Fibroblast of the aortic adventitia (primary cell): Measurements from ENCODE around the gene CSRP3. TPM values are rescaled to one million over a fixed set of nuclear protein-coding genes. Genes with fewer than 3 reads are reported as not detected.
"Not testable (repeated sequence)": the region's sequence is repeated elsewhere in the genome, so short reads cannot be mapped to it uniquely, and the experiment has no call there.

ENCODE experiments used
- DNase-seq: peaks from one replicate; pipeline ENCODE4 v3.0.0-alpha.2; 2010; ENCODE audit warnings: low read depth
- H3K4me3 ChIP-seq: 2 replicates; pipeline ENCODE4 v1.5.1; 2011; ENCODE audit warnings: low read depth, mild to moderate bottlenecking, control low read depth, low read length, moderate library complexity
- total RNA-seq: library from RNA; depleted of rRNA; stranded (reverse); fragments of >200 nt; gene quantifications from 2 replicates; pipeline ENCODE4 v1.2.3, GENCODE V29; 2012; ENCODE audit warnings: low replicate concordance
- TF ChIP-seq, protein P1 (sequence below): IDR thresholded peaks from 2 replicates; pipeline ENCODE4 v1.5.1; 2011; ENCODE audit warnings: mild to moderate bottlenecking, low read length, control low read depth, inconsistent platforms; ENCODE audit not compliant: insufficient read depth

CSRP3 gene
- total RNA-seq, 1 donor = 0.27 TPM

DNA sequence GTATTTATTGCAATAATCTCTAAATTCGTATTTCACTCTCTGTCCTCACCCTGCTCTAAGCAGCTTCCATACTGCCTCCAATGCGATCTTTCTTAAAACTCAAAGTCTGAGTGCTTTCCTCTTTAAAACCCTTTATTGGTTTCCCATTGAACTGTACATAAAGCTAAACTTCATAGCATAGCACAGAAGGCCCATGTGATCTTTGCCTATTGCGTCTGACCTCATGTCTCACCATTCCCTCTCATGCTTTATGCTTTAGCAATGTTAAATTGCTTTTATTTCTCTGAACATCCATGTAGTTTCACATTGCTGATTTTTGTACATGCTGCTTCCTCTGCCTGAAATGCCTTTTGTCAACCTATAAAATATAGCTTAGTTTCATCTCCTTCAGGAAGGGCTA, 56.5 kb downstream of the CSRP3 start:
- no peak overlapping the region for H3K4me3 ChIP-seq
- TF ChIP-seq, protein P1, sequence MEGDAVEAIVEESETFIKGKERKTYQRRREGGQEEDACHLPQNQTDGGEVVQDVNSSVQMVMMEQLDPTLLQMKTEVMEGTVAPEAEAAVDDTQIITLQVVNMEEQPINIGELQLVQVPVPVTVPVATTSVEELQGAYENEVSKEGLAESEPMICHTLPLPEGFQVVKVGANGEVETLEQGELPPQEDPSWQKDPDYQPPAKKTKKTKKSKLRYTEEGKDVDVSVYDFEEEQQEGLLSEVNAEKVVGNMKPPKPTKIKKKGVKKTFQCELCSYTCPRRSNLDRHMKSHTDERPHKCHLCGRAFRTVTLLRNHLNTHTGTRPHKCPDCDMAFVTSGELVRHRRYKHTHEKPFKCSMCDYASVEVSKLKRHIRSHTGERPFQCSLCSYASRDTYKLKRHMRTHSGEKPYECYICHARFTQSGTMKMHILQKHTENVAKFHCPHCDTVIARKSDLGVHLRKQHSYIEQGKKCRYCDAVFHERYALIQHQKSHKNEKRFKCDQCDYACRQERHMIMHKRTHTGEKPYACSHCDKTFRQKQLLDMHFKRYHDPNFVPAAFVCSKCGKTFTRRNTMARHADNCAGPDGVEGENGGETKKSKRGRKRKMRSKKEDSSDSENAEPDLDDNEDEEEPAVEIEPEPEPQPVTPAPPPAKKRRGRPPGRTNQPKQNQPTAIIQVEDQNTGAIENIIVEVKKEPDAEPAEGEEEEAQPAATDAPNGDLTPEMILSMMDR = no peak

DNA sequence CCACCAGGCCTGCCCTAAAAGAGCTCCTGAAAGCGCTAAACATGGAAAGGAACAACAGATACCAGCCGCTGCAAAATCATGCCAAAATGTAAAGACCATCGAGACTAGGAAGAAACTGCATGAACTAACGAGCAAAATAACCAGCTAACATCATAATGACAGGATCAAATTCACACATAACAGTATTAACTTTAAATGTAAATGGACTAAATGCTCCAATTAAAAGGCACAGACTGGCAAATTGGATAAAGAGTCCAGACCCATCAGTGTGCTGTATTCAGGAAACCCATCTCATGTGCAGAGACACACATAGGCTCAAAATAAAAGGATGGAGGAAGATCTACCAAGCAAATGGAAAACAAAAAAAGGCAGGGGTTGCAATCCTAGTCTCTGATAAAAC, 64.9 kb downstream of the CSRP3 start:
- not testable (repeated sequence) for DNase-seq, H3K4me3 ChIP-seq

More for the DNA sequence above, 56.5 kb downstream of the CSRP3 start:
- DNase-seq = no peak

DNA sequence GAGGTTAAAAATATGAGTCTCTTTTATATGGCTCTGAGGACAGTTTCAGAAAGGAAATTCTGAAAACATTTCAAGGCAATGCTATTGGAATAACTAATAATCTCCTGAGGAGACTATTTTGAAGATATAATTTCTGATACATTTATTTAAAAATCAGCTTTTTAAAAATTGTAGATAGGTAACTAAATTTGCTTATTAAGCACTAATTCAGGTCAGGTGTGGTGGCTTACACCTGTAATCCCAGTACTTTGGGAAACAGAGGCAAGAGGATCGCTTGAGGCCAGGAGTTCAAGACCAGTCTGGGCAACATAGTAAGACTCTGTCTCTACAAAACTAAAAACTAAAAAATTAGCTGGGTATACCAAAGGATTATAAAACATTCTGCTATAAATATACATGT, 67.8 kb downstream of the CSRP3 start:
- no peak for DNase-seq
- no peak overlapping the region for H3K4me3 ChIP-seq
- TF ChIP-seq, protein P1 = no peak

Other genes starting within 250 kb of the CSRP3 start
- gene MRGPRX2, start 141.3 kb downstream of the CSRP3 start, total RNA-seq = not detected in 2 replicates
- gene ZDHHC13, start 84.8 kb downstream of the CSRP3 start, total RNA-seq = 2.0 and 18.6 TPM in 2 replicates
- 4.4 TPM in 1 of 2 replicates, not detected in the other for gene E2F8, start 39.0 kb upstream of the CSRP3 start, total RNA-seq